Activated CD8-positive, alpha-beta memory T cell treated with anti-CD3 and anti-CD28 coated beads for 1 hour (primary cell): Measurements from ENCODE around the gene PLXDC2.
"Not testable (repeated sequence)": the region's sequence is repeated elsewhere in the genome, so short reads cannot be mapped to it uniquely, and the experiment has no call there.

Experiments
- DNase-seq, 2 donors: peaks; one replicate each; pipeline ENCODE4 v3.0.0-alpha.2; 2020; ENCODE audit warnings: low read depth in 1 of 2; ENCODE audit errors: extremely low read depth in 1 of 2

Gene PLXDC2

GRCh38 chr10:19971343-19972052, 155.3 kb downstream of the PLXDC2 start:
- no peak for DNase-seq

- no peak for DNase-seq
These were observed 157.9 kb downstream of the PLXDC2 start for GRCh38 chr10:19974138-19974537.

DNA sequence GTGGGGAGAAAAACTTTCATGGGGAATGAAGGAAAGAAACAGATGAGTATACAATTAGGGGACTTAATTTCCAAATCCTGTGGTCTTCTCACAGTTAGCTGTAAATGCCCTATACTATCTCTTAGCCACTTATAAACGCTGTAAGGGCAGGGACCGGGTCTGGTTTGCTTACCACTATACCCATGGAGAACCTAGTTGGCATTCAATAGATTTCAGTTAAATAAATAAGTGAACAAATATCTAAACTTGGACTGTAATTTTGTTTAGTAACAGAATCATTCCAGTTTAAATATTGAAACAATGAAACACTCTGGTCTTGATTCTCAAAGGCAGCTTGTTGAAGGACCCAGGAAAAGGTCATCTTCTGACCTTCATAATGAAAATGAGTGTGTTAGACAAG, 158.3 kb downstream of the PLXDC2 start:
- no peak for DNase-seq

- no peak for DNase-seq
These were observed 160.9 kb downstream of the PLXDC2 start for GRCh38 chr10:19977097-19977521.

GRCh38 chr10:19979628-19980027, 163.4 kb downstream of the PLXDC2 start:
- DNase-seq = no peak

DNA sequence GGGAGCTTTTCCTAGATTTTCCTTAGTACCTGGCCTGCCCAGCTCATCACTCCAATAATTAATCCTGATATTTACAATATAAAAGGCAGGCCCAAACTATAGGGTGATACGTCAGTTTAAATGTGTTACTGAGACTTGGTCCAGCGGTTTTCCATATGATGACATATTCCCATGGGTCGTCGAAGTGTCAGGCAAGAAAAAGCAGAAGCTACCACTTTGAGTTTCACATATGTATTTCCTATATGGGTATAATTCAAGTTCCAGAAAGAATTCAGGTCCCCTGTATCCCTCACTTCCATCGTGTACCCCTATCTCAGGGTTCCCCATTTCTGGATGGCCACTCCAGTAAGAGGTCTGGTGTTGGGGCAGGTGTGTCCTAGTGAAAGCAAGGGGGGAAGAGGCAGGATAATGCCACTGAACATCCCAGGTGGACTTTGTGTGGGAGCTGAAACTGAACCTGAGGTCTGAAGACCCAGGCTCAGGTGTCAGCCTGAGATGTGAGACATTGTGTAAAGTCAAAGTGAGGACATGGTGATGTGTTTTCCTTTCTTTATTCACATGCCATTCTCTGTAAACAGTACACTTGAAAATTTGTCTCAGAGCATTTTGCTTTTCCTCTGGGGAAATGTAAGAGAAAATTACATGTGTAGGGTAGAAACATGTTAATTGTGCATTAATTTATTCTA, 167.8 kb downstream of the PLXDC2 start:
- no peak for DNase-seq

GRCh38 chr10:19985745-19986144, 169.5 kb downstream of the PLXDC2 start:
- DNase-seq = no peak

GRCh38 chr10:19986591-19986990, 170.4 kb downstream of the PLXDC2 start:
- no peak for DNase-seq

GRCh38 chr10:19987931-19988330, 171.7 kb downstream of the PLXDC2 start:
- DNase-seq = no peak

DNA sequence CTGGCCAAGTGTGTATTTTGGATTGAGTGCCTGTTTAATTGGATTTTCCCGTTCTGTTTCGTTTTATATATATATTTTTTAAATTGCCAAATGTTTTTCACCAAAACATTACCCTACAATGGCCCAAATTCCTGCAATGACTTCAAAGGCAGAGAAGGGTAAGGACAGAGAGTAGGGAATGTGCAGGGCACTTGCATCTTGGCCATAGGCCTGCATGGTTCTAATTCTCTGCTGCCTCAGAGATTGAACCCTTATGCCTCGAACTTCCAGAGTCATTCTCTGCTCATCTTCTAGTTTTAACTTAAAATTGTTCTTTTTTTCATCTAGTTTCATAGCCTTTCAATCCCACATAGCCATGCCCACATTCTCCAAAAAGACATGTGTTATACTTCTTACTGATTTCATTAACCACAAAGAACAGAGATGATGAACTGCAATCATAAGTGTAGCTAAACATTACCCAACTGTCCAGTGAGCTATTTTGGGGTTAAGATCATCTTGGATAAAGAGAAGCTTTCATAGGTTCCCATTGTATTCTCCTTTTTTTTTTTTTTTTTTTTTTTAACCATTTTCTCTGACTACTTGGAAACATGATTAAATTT, 177.6 kb downstream of the PLXDC2 start:
- no peak for DNase-seq

DNA sequence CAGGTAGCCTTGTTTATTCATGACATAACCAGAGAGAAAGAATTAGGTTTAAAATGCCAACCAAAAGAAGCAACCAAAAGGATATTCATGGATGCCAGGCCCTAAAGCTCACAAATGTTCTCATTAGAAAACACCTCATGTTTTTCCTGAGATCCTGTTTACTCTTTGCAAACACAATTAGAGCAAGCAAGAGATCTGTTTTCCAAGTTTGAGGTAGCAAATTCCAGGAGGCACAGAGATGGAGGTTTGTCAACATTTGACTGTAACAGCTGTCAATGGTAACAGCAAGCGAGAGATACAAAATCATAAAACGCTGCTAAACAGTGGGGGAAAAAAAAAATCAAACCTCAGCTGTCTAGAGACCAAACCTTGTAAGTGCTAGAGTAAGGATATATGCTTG, 182.2 kb downstream of the PLXDC2 start:
- no peak for DNase-seq

DNA sequence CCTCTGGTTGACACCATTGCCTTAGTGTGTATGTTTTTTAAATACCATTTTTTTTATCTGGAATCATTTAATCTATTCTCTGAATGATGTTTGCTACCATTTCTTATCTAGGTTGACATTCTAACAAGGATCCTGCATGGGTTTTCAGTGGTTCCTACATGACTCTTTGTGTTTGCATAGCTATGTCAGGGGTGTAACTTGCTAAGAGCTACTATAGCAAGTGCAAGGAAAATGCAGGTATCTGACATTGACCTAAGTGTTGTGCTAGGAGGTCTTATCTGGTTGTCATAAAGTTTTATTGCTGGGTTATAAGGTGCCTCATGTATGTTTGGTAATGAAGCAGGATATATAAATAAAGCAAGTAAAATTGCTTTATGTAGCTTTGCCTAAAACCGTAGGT, 183.2 kb downstream of the PLXDC2 start:
- no peak for DNase-seq

- not testable (repeated sequence) for DNase-seq
These were observed 185.8 kb downstream of the PLXDC2 start for GRCh38 chr10:20002026-20002425.

GRCh38 chr10:20002657-20003056, 186.4 kb downstream of the PLXDC2 start:
- no peak for DNase-seq

- no peak for DNase-seq
These were observed 187.9 kb downstream of the PLXDC2 start for GRCh38 chr10:20004087-20004523.

DNA sequence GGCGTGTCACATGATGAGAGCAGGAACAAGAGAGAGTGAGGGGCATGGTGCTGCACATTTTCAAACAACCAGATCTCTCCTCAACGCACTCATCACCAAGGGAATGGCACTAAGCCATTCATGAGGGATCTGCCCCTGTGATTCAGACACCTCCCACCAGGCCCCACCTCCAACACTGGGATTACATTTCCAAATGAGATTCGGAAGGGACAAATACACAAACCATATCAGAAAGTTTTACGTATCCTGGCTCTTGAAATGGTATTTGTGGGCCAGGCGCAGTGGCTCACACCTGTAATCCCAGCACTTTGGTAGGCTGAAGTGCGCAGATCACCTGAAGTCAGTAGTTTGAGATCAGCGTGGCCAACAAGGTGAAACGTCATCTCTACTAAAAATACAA, 189.4 kb downstream of the PLXDC2 start:
- DNase-seq = no peak

DNA sequence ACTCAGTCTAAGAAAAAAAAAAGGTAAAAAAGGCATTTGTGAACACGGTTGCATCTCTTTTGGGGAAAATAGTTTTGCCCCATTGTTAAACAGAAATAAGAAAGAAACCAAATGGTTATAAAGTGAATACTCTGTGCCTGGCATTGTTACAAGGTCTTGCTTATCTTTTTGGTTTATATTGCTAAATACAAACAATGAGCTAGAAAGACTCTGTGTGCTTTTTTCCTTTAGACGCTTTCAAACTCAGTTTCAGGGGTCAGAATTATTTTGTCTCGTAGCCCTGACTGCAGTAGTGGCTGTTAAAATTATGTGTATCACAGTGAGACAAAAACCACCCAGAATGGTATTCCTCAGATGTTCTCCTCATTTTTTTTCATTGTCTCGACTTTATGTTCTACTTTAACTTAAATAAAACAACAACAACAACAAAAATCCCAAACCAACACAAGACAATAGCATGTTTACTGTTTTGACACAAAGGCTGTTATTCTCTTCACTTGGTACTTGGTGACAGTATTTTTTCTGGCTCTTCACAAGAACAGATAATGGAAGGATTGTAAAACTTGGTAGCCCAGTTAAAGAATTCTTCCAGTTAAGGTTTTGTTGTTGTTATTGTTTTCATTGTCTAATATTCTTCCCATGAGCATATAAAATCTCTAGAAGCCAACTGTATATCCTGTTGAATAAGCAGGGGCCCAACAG, 190.1 kb downstream of the PLXDC2 start:
- DNase-seq = no peak

- no peak for DNase-seq
These were observed 191.2 kb downstream of the PLXDC2 start for GRCh38 chr10:20007426-20007825.

DNA sequence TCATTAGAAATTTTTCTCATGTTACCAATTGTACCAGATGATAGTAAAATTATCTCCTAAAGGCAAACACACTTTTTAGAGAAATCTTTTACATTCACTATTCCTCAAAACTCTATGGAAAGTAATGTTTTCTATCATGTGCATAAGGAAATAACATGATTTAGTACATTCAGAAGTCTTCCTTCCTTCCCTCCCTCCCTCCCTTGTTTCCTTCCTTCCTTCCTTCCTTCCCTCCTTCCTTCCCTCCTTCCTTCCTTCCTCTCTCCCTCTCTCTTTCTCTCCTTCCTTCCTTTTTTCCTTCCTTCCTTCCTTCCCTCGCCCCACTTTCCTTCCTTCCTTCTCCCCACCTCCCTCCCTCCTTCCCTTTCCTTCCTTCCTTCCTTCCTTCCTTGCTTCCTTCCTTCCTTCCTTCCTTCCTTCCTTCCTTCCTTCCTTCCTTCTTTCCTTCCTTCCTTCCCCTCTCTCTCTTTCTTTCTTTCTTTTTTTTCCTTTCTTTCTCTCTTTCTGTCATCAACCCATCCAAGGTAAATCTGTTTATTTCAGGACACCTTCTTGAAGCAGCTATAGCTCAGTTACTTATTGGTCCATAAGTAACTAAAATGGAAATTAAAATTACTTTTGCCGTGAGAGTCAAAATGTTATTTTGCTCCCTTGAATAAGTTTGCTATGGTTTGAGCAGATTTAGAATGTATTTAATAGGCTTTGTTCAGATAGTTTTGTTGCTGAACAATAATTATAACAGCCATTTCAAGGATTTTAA, 197.9 kb downstream of the PLXDC2 start:
- no peak for DNase-seq

GRCh38 chr10:20017961-20018360, 201.7 kb downstream of the PLXDC2 start:
- DNase-seq = no peak

- DNase-seq = no peak
These were observed 204.4 kb downstream of the PLXDC2 start for GRCh38 chr10:20020677-20021076.
